Activated CD8-positive, alpha-beta memory T cell treated with anti-CD3 and anti-CD28 coated beads, Interleukin-2, amount 50 U/mL, for 48 hours (primary cell): Measurements from ENCODE around the gene STYX.
A peak's percentile ranks its signal among the peaks of the same experiment; 100 is the strongest.
"Not testable (repeated sequence)": the region's sequence is repeated elsewhere in the genome, so short reads cannot be mapped to it uniquely, and the experiment has no call there.

ENCODE experiments used
- DNase-seq: peaks from one replicate; pipeline ENCODE4 v3.0.0-alpha.2; 2020

The STYX gene

GRCh38 chr14:52729925-52730708 lies at the start of gene STYX:
Gene STYX (plus strand): TSS chr14:52730166. CDS start chr14:52730475, 309 bp downstream.
- peak; percentile 98 for DNase-seq

GRCh38 chr14:52683985-52684520 lies 45.9 kb upstream of the STYX start:
- DNase-seq, result no peak

GRCh38 chr14:52686176-52686575 lies 43.8 kb upstream of the STYX start:
- no peak for DNase-seq

GRCh38 chr14:52690983-52691760 lies 38.8 kb upstream of the STYX start:
- DNase-seq, result no peak

GRCh38 chr14:52692248-52692962 lies 37.6 kb upstream of the STYX start:
- DNase-seq, result no peak

GRCh38 chr14:52693036-52693435 lies 36.9 kb upstream of the STYX start:
- no peak for DNase-seq

GRCh38 chr14:52693532-52693931 lies 36.4 kb upstream of the STYX start:
- no peak for DNase-seq

- peak; percentile 74 for DNase-seq
These were observed 35.0 kb upstream of the STYX start for GRCh38 chr14:52694761-52695480.

GRCh38 chr14:52695481-52696091 lies 34.4 kb upstream of the STYX start, which contains the start of gene ERO1A:
Gene ERO1A (minus strand): TSS chr14:52695558. CDS start chr14:52695481, 77 bp downstream.
- peak; percentile 86 for DNase-seq

GRCh38 chr14:52700701-52701172 lies 29.2 kb upstream of the STYX start:
- no peak for DNase-seq

GRCh38 chr14:52701223-52701622 lies 28.7 kb upstream of the STYX start:
- no peak for DNase-seq

- no peak for DNase-seq
These were observed 26.7 kb upstream of the STYX start for GRCh38 chr14:52703225-52703624.

GRCh38 chr14:52703664-52704063 lies 26.3 kb upstream of the STYX start:
- DNase-seq, result no peak

GRCh38 chr14:52706286-52706685 lies 23.7 kb upstream of the STYX start:
- no peak for DNase-seq

- peak; percentile 95 for DNase-seq
These were observed 23.0 kb upstream of the STYX start, which contains the start of gene PSMC6 for GRCh38 chr14:52706724-52707706. Gene PSMC6 (plus strand): TSS chr14:52707200. CDS start chr14:52707220, 20 bp downstream.

GRCh38 chr14:52711666-52712065 lies 18.3 kb upstream of the STYX start:
- DNase-seq, result no peak

GRCh38 chr14:52716155-52716554 lies 13.8 kb upstream of the STYX start:
- no peak for DNase-seq

GRCh38 chr14:52723514-52724359 lies 6.2 kb upstream of the STYX start:
- DNase-seq, result no peak

- DNase-seq, result no peak
These were observed 5.7 kb upstream of the STYX start for GRCh38 chr14:52724360-52724644.

- DNase-seq, result not testable (repeated sequence)
These were observed 2.5 kb upstream of the STYX start for GRCh38 chr14:52727509-52727908.
